Calu3 (cell line): ENCODE results near the gene ELMO1. TPM values are rescaled to one million over a fixed set of nuclear protein-coding genes. Genes with fewer than 3 reads are reported as not detected.

Experiments
- BruUV-seq: library from RNA; stranded (reverse); fragments of 400-500 nt; replicated peaks from 2 replicates; lab custom pipeline; 2021; lab: Mats Ljungman, UMichigan
- CTCF ChIA-PET: fragments of 300-600 bp; sonication (Branson Sonifier 250); formaldehyde crosslinking; loops from one replicate; lab custom pipeline; 2022; ENCODE audit warnings: antibody characterized with exemption; lab: Charles Lee
- DNase-seq: peaks from one replicate; pipeline ENCODE4 v3.0.0; 2022
- H3K27ac Mint-ChIP-seq: one replicate; pipeline ENCODE4 v1.8.0; 2022; ENCODE audit warnings: mixed read lengths; ENCODE audit not compliant: unreplicated experiment
- H3K27me3 Mint-ChIP-seq: one replicate; pipeline ENCODE4 v1.8.0; 2022; ENCODE audit warnings: mixed read lengths; ENCODE audit not compliant: unreplicated experiment
- H3K36me3 Mint-ChIP-seq: one replicate; pipeline ENCODE4 v1.8.0; 2022; ENCODE audit warnings: mild to moderate bottlenecking, moderate library complexity, mixed read lengths; ENCODE audit not compliant: insufficient read depth, unreplicated experiment
- H3K4me1 Mint-ChIP-seq: one replicate; pipeline ENCODE4 v1.8.0; 2022; ENCODE audit warnings: mild to moderate bottlenecking, low read depth, mixed read lengths; ENCODE audit not compliant: unreplicated experiment
- H3K4me3 Mint-ChIP-seq: one replicate; pipeline ENCODE4 v1.8.0; 2022; ENCODE audit warnings: mild to moderate bottlenecking, low read depth, moderate library complexity, mixed read lengths; ENCODE audit not compliant: unreplicated experiment
- H3K9me3 Mint-ChIP-seq: one replicate; pipeline ENCODE4 v1.8.0; 2022; ENCODE audit warnings: low read depth, mixed read lengths; ENCODE audit not compliant: unreplicated experiment
- CTCF ChIP-seq: fragments of 200-600 bp; IDR thresholded peaks from one replicate; pipeline ENCODE4 v1.8.0; 2022; ENCODE audit warnings: antibody characterized with exemption; ENCODE audit not compliant: unreplicated experiment
- intact Hi-C: fragments of 100-400 bp; cut with micrococcal nuclease; formaldehyde crosslinking; loops from one replicate; pipeline ENCODE4 v1.10.0; 2022; ENCODE audit not compliant: unreplicated experiment
- total RNA-seq: library from RNA; stranded (reverse); gene quantifications from 2 replicates; pipeline ENCODE4 v1.2.3, GENCODE V29; 2022

The ELMO1 gene
- total RNA-seq, 1 experiment from 2014 or later = not detected

- H3K9me3 Mint-ChIP-seq = no peaks in the 10 kb centered on the region
- no peak for DNase-seq
- no peak overlapping the region for H3K27ac Mint-ChIP-seq
- no TSS peak for BruUV-seq
- peaks cover 55% of the 10 kb centered on the region for H3K27me3 Mint-ChIP-seq
- CTCF ChIA-PET = interaction anchor here (0.6 to 5.9 kb wide), 5 partner anchors 15 to 475 kb away, joined by 3 to 63 read pairs (median 4); no protein-coding TSS in a partner anchor
- H3K36me3 Mint-ChIP-seq = no peaks in the 10 kb centered on the region
- H3K4me1 Mint-ChIP-seq = peaks cover 8% of the 10 kb centered on the region
- H3K4me3 Mint-ChIP-seq = no peak overlapping the region
- intact Hi-C loops = no loop called here
- TF ChIP-seq CTCF = no peak
These were observed 462.1 kb downstream of the ELMO1 start for GRCh38 chr7:36986511-36986933.

DNA sequence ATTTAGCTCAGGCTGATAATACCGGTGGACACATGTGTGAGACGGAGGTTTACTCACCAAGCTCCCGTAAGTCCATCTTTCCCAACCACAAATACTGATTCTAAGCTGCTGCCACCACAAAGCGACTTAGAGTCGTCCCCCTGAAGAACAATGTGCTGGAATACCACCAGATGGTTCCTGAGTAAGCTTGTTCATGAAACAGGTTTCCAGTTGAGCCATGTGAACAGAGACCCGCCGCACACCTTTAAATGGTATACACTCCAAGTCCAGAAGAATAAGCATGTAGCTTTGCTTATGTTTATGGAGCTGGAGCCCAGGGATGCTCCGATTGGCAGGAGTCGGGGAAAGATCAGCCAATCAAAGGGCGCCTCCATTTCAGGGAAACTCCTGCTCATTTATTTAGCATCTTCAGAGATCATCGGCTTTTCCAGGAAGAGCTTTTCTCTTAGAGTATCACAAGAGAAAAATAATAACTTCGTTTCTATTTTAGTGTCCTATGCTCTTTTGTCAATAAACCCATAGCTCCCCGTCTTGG lies 462.7 kb downstream of the ELMO1 start:
- CTCF ChIA-PET = interaction anchor here (1.1 to 5.9 kb wide), 5 partner anchors 15 to 213 kb away, joined by 3 to 63 read pairs (median 4); no protein-coding TSS in a partner anchor
- H3K4me3 Mint-ChIP-seq = no peak overlapping the region
- peaks cover 55% of the 10 kb centered on the region for H3K27me3 Mint-ChIP-seq
- DNase-seq = no peak
- no peaks in the 10 kb centered on the region for H3K36me3 Mint-ChIP-seq
- no peak for TF ChIP-seq CTCF
- BruUV-seq = no TSS peak
- no peaks in the 10 kb centered on the region for H3K9me3 Mint-ChIP-seq
- peaks cover 8% of the 10 kb centered on the region for H3K4me1 Mint-ChIP-seq
- H3K27ac Mint-ChIP-seq = no peak overlapping the region
- intact Hi-C loops = no loop called here

DNA sequence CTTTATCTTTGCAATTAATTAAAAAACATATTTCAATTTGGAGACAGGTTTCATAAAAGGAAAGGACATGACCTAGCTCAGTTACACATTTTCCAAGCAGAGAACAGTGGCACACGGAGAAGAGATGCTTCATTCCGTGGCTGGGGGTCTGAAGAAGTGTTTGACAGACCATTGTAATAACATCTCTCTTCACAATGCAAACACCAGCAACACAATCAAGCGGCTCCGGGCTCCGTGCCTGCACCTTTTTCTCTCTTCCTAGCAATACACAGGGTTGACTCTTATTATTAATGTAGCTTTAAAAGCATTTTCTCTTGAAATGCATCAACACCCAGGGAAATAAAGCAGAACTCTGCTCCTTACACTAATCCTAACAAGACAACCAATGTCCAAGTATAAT lies 463.3 kb downstream of the ELMO1 start:
- H3K36me3 Mint-ChIP-seq = no peaks in the 10 kb centered on the region
- BruUV-seq = no TSS peak
- no peak for TF ChIP-seq CTCF
- H3K27ac Mint-ChIP-seq = no peak overlapping the region
- H3K9me3 Mint-ChIP-seq = no peaks in the 10 kb centered on the region
- H3K27me3 Mint-ChIP-seq = peaks cover 55% of the 10 kb centered on the region
- no peak for DNase-seq
- no peak overlapping the region for H3K4me3 Mint-ChIP-seq
- peaks cover 8% of the 10 kb centered on the region for H3K4me1 Mint-ChIP-seq
- intact Hi-C loops = no loop called here
- CTCF ChIA-PET = interaction anchor here (1.1 to 5.9 kb wide), 3 partner anchors 14 to 213 kb away, joined by 3 to 63 read pairs (median 4); no protein-coding TSS in a partner anchor

- Mint-ChIP-seq H3K27ac (no peak overlapping the region), H3K9me3 (no peaks in the 10 kb centered on the region), H3K36me3 (no peaks in the 10 kb centered on the region), H3K27me3 (peaks cover 55% of the 10 kb centered on the region), H3K4me3 (no peak overlapping the region), H3K4me1 (peaks cover 8% of the 10 kb centered on the region)
- intact Hi-C loops = no loop called here
- no peak for DNase-seq
- no TSS peak for BruUV-seq
- CTCF ChIA-PET = interaction anchor here (0.9 to 5.9 kb wide), 3 partner anchors 17 to 214 kb away, joined by 4 to 63 read pairs (median 5); no protein-coding TSS in a partner anchor
- no peak for TF ChIP-seq CTCF
These were observed 463.9 kb downstream of the ELMO1 start for GRCh38 chr7:36984710-36985312.
